GM18507 (cell line): Measurements from ENCODE around the gene OTOR.

Experiments used
- DNase-seq: peaks from one replicate; pipeline ENCODE4 v3.0.0; 2011; ENCODE audit warnings: low read depth; ENCODE audit not compliant: insufficient read length; ENCODE audit errors: extremely low spot score
- FAIRE-seq: peaks from 2 replicates; lab custom pipeline; 2011; peaks lifted over from hg19 to GRCh38; lab: Jason Lieb, UNC

The OTOR gene

GRCh38 chr20:16745204-16745603 lies 3.0 kb upstream of the OTOR start:
- FAIRE-seq (no peak), DNase-seq (no peak)

- FAIRE-seq (no peak), DNase-seq (no peak)
Observed at GRCh38 chr20:16747291-16747811, 807 bp upstream of the OTOR start.

- FAIRE-seq (no peak), DNase-seq (no peak)
Observed at GRCh38 chr20:16749573-16749972, 1.4 kb downstream of the OTOR start.

- FAIRE-seq (no peak), DNase-seq (no peak)
Observed at GRCh38 chr20:16752082-16752481, 3.9 kb downstream of the OTOR start.

- FAIRE-seq (no peak), DNase-seq (no peak)
Observed at GRCh38 chr20:16752901-16753300, 4.7 kb downstream of the OTOR start.

- FAIRE-seq (no peak), DNase-seq (no peak)
Observed at GRCh38 chr20:16758454-16759180, 10.5 kb downstream of the OTOR start.

- DNase-seq, result no peak
- FAIRE-seq, result no peak
Observed at GRCh38 chr20:16759181-16759563, 11.0 kb downstream of the OTOR start.

GRCh38 chr20:16760431-16761304 lies 12.5 kb downstream of the OTOR start:
- DNase-seq (no peak), FAIRE-seq (no peak)

GRCh38 chr20:16761305-16761829 lies 13.2 kb downstream of the OTOR start:
- DNase-seq (peak; percentile 9), FAIRE-seq (peak; percentile 62)

- DNase-seq (no peak), FAIRE-seq (no peak)
Observed at GRCh38 chr20:16764560-16764959, 16.4 kb downstream of the OTOR start.

GRCh38 chr20:16771213-16771612 lies 23.1 kb downstream of the OTOR start:
- no peak for DNase-seq
- no peak for FAIRE-seq

- DNase-seq (no peak), FAIRE-seq (no peak)
Observed at GRCh38 chr20:16775961-16776360, 27.8 kb downstream of the OTOR start.

GRCh38 chr20:16777126-16777525 lies 29.0 kb downstream of the OTOR start:
- no peak for FAIRE-seq
- DNase-seq, result no peak

- FAIRE-seq (no peak), DNase-seq (no peak)
Observed at GRCh38 chr20:16778159-16778558, 30.0 kb downstream of the OTOR start.

- no peak for DNase-seq
- no peak for FAIRE-seq
Observed at GRCh38 chr20:16781496-16781895, 33.3 kb downstream of the OTOR start.

- FAIRE-seq, result no peak
Observed at GRCh38 chr20:16785226-16785625, 37.1 kb downstream of the OTOR start.

More at GRCh38 chr20:16785226-16785625, 37.1 kb downstream of the OTOR start:
- DNase-seq, result no peak
